T47D (cell line): ENCODE measurements around the gene PAPPA.

ENCODE experiments used
- DNase-seq, 2 experiments: peaks; one replicate each; pipeline versions ENCODE4 v3.0.0 to v3.0.0-alpha.2; 2011 to 2012; ENCODE audit warnings: low read depth in 1 of 2, low spot score in 1 of 2
- JUND ChIP-seq: IDR thresholded peaks from 2 replicates; pipeline ENCODE4 v1.6.1; 2012; ENCODE audit warnings: low read depth
- in situ Hi-C: cut with HindIII; loops from 2 replicates; pipeline ENCODE4 v1.10.0; 2016; ENCODE audit warnings: low sequenced_read_pairs, low pct_unique_long_range_greater_than_20kb

Gene PAPPA

GRCh38 chr9:116267021-116267420, 113.4 kb downstream of the PAPPA start:
- no peak for DNase-seq
- in situ Hi-C loops = no loop called here
- no peak for TF ChIP-seq JUND

GRCh38 chr9:116269250-116269649, 115.7 kb downstream of the PAPPA start:
- in situ Hi-C loops = no loop called here
- no peak for TF ChIP-seq JUND
- DNase-seq = no peak

DNA sequence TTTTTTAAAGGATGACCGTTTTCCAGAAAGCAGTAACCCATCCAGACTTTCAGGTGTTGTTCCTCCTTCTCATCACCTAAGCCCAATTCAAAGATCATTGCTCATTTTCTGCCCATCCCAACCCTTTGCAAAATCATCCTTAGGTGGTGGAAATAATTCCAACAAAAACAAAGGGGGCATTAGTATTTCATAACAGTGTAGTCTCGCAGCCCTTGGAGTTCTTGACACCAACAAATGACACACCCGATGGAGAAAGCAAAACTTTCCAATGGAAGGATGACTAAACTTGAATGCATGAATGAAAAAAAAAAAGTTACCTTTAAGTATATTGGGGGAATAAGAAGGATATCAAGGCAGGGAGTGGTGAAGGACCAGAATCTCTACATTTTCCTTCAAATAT, 117.0 kb downstream of the PAPPA start:
- DNase-seq = no peak
- in situ Hi-C loops = no loop called here
- TF ChIP-seq JUND = no peak

DNA sequence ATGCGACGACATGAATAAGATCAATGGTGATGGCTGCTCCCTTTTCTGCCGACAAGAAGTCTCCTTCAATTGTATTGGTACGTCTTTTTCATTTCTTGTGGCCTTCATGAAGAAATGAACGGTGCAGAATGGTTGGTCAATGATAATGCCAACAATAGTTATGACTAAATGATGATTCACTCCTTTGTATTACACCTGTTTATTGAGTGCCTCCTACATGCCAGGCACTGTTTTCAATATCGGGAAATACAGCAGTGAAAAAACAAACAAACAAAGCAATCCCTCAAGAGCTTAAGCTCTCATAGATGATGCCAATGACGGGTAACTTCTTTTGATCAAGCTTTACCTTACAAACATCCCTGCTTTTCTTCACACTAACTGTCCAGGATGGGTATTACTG, 117.7 kb downstream of the PAPPA start:
- no peak for DNase-seq
- in situ Hi-C loops = no loop called here
- TF ChIP-seq JUND = no peak

- no peak for DNase-seq
- in situ Hi-C loops = no loop called here
- no peak for TF ChIP-seq JUND
Observed at GRCh38 chr9:116271991-116272390, 118.4 kb downstream of the PAPPA start.

GRCh38 chr9:116274293-116274692, 120.7 kb downstream of the PAPPA start:
- in situ Hi-C loops = no loop called here
- no peak for DNase-seq
- TF ChIP-seq JUND = no peak

DNA sequence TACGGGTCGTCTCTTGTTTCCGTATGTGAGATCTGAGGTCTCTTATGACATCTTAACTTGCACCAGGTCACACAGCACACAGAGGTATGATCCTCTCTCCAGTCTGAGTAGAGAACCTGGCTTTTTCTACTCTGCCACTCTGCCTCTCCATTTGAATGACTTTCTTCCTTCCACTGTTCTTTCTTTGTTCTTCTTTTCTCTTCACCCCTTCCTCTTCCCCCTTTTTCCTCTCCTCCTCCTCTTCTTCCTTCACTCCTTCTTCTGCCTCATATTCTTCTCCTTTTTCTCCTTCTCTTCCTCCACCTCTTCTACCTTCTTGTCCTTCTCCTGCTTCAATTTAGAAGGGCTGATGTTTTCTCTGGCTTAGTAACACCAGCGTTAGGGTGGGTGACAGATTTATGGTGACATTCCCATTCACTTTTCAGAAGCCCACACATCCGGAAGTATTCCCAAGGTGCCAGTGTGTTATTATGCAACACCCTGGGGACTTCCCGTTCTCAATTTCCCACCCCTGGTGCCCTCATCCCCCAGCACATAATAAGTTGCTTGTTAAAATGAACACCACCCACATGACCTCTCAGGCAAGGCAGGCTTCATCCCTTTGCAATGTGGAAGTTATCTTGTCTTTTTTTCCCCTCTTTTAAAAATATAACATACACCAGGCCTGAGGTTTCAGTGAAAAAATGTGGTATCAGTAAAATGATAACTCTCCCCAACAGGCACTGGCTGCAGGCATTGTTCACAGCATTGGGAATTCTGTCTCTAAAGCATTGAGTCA, 122.0 kb downstream of the PAPPA start:
- TF ChIP-seq JUND = no peak
- in situ Hi-C loops = no loop called here
- no peak for DNase-seq

- no peak for DNase-seq
- in situ Hi-C loops = no loop called here
- TF ChIP-seq JUND = no peak
Observed at GRCh38 chr9:116276196-116276493, 122.6 kb downstream of the PAPPA start.

GRCh38 chr9:116276651-116277121, 123.1 kb downstream of the PAPPA start:
- DNase-seq = no peak
- TF ChIP-seq JUND = no peak
- in situ Hi-C loops = no loop called here

DNA sequence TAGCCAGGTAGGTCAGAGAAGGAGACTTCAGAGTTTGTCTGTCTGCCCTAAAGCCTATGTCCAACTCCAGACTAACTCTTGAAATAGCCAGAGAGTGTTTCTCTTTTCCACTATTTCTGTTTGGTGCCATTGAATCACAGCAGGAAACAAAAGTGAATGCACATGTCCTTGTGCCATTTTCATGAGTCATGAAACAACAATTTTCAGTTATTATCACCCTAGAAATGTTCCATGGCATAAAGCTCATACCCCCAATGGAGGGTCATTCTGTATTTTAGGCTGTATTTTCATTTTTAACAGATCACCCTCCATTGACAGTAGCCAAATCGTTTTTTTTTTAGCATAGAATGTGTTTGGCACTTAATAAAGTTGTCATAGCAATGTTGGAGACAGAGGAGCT, 124.7 kb downstream of the PAPPA start:
- in situ Hi-C loops = no loop called here
- no peak for DNase-seq
- TF ChIP-seq JUND = no peak

DNA sequence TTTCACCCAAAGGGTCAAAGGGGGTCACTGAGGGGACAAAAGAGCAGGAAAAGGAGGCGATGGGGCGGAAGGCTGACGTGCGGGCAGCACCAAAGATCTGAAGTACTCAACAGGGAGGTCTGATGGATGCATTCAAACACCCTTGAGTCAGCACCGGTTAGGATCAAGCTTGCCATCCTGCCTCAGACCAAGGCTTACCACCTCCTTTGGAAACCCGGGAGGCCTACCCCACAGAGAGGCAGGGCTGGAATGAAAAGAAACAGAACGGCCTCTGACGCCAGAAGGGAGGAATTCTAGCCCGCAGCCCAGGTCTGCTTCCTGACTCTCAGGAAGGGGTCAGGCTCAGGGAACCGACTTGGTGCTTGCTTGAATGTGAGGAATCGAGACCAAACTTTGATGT, 125.6 kb downstream of the PAPPA start:
- DNase-seq = no peak
- in situ Hi-C loops = no loop called here
- no peak for TF ChIP-seq JUND

DNA sequence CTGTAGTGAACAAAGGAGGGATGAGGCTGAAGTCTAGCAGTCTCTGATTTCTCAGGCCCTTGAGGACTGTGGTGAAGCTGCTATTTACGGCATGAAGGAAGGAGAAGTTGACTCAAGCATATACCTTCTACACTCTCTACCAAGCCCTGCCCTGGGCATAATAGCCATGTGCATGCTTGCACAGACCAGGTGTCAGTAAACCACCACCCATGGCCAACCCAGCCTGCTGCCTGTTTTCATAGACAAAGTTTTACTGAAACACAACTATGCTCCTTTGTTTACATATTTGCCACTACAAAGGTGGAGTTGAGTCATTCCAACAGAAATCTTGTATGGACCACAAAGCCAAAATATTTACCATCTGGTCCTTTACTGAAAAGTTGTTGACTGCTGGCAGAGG, 126.9 kb downstream of the PAPPA start:
- TF ChIP-seq JUND = no peak
- peak in 1 of 2 experiments; percentile 12 for DNase-seq
- in situ Hi-C loops = no loop called here

DNA sequence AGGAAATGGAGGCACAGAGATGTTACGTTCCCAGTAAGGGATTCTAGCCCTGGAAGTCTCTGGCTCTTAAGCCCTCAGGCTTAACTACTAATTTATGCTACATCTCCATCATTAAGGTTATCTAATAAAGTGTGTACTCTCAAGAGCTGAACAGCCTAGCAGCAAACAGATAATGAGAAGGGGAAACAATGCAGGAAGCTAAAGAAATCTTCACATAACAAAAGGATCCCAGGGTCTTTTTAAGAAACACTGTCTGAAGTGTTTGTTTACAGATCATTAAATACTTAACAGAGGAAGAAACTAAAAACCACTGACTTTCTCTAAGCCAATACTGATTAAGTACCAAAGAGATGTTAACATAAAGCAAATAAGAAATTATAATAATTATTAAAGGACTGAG, 129.0 kb downstream of the PAPPA start:
- no peak for TF ChIP-seq JUND
- DNase-seq = no peak
- in situ Hi-C loops = no loop called here

- DNase-seq = peak in 1 of 2 experiments; percentile 34
- in situ Hi-C loops = no loop called here
- no peak for TF ChIP-seq JUND
Observed at GRCh38 chr9:116284518-116284917, 130.9 kb downstream of the PAPPA start.

DNA sequence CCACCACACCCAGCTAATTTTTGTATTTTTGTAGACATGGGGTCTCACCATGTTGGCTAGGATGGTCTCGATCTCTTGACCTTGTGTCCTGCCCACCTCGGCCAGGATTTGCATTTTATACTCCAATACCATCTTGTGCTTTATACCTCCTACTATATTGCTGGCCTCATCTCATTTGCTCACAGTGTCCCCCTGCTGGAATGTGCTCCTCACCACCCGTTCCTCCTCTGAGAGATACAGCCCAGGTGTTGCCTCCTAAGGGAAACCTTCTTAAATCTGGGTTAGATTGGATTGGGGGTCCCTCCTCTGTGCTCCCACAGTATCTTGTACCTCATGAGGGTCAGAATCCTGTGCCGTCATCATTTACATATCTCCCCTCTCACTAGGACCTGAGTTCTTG, 131.7 kb downstream of the PAPPA start:
- DNase-seq = peak in 1 of 2 experiments; percentile 37
- in situ Hi-C loops = no loop called here
- TF ChIP-seq JUND = no peak
